Retinal pigment epithelial cell (primary cell): ENCODE measurements around the gene DCHS1.

Source experiments
- DNase-seq: peaks from one replicate; pipeline ENCODE4 v3.0.0-alpha.2; 2010; ENCODE audit warnings: low read depth
- H3K4me3 ChIP-seq: 2 replicates; pipeline ENCODE4 v1.5.1; 2011; ENCODE audit warnings: mild to moderate bottlenecking, low read length, control low read depth, moderate library complexity
- CTCF ChIP-seq: conservative IDR thresholded peaks from 2 replicates; pipeline ENCODE4 v1.5.1; 2011; ENCODE audit warnings: low read depth, low read length, control low read depth, inconsistent platforms

Gene DCHS1

GRCh38 chr11:6604081-6604626 lies 51.5 kb downstream of the DCHS1 start:
- DNase-seq, result no peak
- peak overlapping the region; percentile 98 for H3K4me3 ChIP-seq
- TF ChIP-seq CTCF, result peak; percentile 27

GRCh38 chr11:6603287-6604080 lies 52.1 kb downstream of the DCHS1 start, which contains the start of the genes ILK and RRP8:
ILK (plus strand) TSS chr11:6603774; CDS start chr11:6604272, 498 bp downstream.
RRP8 (minus strand) TSS chr11:6603616; CDS start chr11:6603502, 114 bp downstream.
- no peak for DNase-seq
- TF ChIP-seq CTCF, result peak; percentile 11
- peak within 1 kb of the TSS; percentile 98 for H3K4me3 ChIP-seq

GRCh38 chr11:6602096-6602940 lies 53.3 kb downstream of the DCHS1 start:
- peak overlapping the region; percentile 98 for H3K4me3 ChIP-seq
- no peak for TF ChIP-seq CTCF
- no peak for DNase-seq

GRCh38 chr11:6601041-6601461 lies 54.6 kb downstream of the DCHS1 start:
- no peak for DNase-seq
- H3K4me3 ChIP-seq, result no peak overlapping the region
- TF ChIP-seq CTCF, result no peak

GRCh38 chr11:6599881-6600390 lies 55.7 kb downstream of the DCHS1 start:
- no peak overlapping the region for H3K4me3 ChIP-seq
- DNase-seq, result no peak
- no peak for TF ChIP-seq CTCF

- no peak for DNase-seq
- no peak overlapping the region for H3K4me3 ChIP-seq
- no peak for TF ChIP-seq CTCF
Observed at GRCh38 chr11:6599449-6599848, 56.2 kb downstream of the DCHS1 start.
